ENCODE data around the gene SVIL. TPM values are rescaled to one million over a fixed set of nuclear protein-coding genes. Genes with fewer than 3 reads are reported as not detected.
"Not testable (repeated sequence)": the region's sequence is repeated elsewhere in the genome, so short reads cannot be mapped to it uniquely, and the experiment has no call there.

The SVIL gene
- total RNA-seq, 1 donor: 7.8 TPM

- no peak for TF ChIP-seq CTCF (IDR thresholded peaks at IDR 0.05; ENCODE audit: insufficient read depth, low read depth, low read length)
- DNase-seq (ENCODE audit: low read depth): peak; percentile 81
- H3K4me3 ChIP-seq (ENCODE audit: low read depth, low read length): no peak overlapping the region
Measured at GRCh38 chr10:29617880-29618340, 16.9 kb downstream of the SVIL start.

- H3K4me3 ChIP-seq (ENCODE audit: low read depth, low read length): no peak overlapping the region
- TF ChIP-seq CTCF (IDR thresholded peaks at IDR 0.05; ENCODE audit: insufficient read depth, low read depth, low read length): no peak
- DNase-seq (ENCODE audit: low read depth): no peak
Measured at GRCh38 chr10:29616542-29616941, 18.2 kb downstream of the SVIL start.

- H3K4me3 ChIP-seq (ENCODE audit: low read depth, low read length): no peak overlapping the region
- TF ChIP-seq CTCF (IDR thresholded peaks at IDR 0.05; ENCODE audit: insufficient read depth, low read depth, low read length): no peak
- DNase-seq (ENCODE audit: low read depth): no peak
Measured at GRCh38 chr10:29615195-29615594, 19.6 kb downstream of the SVIL start.

DNA sequence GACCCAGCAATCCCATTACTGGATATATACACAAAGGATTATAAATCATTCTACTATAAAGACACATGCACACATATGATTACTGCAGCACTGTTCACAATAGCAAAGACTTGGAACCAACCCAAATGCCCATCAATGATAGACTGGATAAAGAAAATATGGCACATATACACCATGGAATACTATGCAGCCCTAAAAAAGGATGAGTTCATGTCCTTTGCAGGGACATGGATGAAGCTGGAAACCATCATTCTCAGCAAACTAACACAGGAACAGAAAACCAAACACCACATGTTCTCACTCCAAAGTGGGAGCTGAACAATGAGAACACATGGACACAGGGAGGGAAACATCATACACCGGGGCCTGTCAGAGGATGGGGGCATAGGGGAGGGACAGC, 20.5 kb downstream of the SVIL start:
- not testable (repeated sequence) for H3K4me3 ChIP-seq (ENCODE audit: low read depth, low read length); DNase-seq (ENCODE audit: low read depth)

- no peak for DNase-seq (ENCODE audit: low read depth)
- no peak for TF ChIP-seq CTCF (IDR thresholded peaks at IDR 0.05; ENCODE audit: insufficient read depth, low read depth, low read length)
- no peak overlapping the region for H3K4me3 ChIP-seq (ENCODE audit: low read depth, low read length)
Measured at GRCh38 chr10:29613791-29614190, 21.0 kb downstream of the SVIL start.

DNA sequence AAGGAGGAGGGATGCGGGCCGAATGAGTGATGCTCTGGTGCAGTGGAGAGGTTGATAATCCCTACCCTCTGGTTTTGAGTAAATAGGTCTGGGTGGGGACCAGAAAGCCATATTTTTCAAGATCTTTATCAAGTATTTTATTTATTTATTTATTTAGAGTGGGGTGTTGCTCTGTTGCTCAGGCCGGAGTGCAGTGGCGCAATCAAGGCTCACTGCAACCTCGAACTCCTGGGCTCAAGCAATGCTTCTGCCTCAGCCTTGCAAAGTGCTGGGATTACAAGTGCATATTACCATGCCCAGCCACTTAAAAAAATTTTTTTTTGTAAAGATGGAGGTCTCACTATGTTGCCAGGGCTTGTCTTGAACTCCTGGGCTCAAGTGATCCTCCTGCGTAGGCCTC, 21.6 kb downstream of the SVIL start:
- no peak for TF ChIP-seq CTCF (IDR thresholded peaks at IDR 0.05; ENCODE audit: insufficient read depth, low read depth, low read length)
- DNase-seq (ENCODE audit: low read depth): no peak
- H3K4me3 ChIP-seq (ENCODE audit: low read depth, low read length): no peak overlapping the region

DNA sequence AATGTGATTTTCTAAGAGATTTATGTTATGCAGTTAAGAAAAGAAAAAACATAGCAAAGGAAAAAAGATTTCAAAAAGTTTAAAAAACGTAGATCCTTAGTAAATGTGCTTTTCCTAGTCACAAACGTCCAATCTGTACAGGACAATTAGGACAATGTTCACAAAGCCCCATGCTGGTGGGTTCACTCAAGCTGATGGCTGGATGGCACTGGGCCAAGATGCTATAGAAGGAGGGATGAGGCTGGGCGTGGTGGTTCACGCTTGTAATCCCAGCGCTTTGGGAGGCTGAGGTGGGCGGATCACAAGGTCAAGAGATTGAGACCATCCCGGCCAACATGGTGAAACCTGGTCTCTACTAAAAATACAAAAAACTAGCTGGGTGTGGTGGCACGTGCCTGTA, 22.1 kb downstream of the SVIL start:
- TF ChIP-seq CTCF (IDR thresholded peaks at IDR 0.05; ENCODE audit: insufficient read depth, low read depth, low read length): no peak
- no peak for DNase-seq (ENCODE audit: low read depth)
- H3K4me3 ChIP-seq (ENCODE audit: low read depth, low read length): no peak overlapping the region

Data from fibroblast of villous mesenchyme (primary cell).